Measurements from ENCODE around the gene LIPC.

GRCh38 chr15:58448331-58448730, 16.5 kb downstream of the LIPC start:
- no peak for TF ChIP-seq SNAI2 (CRISPR knock-in tag; IDR thresholded peaks at IDR 0.05)
- no peak for TF ChIP-seq ZNF70 (CRISPR knock-in tag; IDR thresholded peaks at IDR 0.05)
- TF ChIP-seq RARB (CRISPR knock-in tag; IDR thresholded peaks at IDR 0.05), result no peak
- no peak for TF ChIP-seq GLIS3 (CRISPR knock-in tag; IDR thresholded peaks at IDR 0.05)

Measured in SK-N-SH treated with all-trans-retinoic acid at 6 μM for 48 hours (cell line).